Ishikawa (cell line): ENCODE results near the gene VAV3.

Experiments
- CREB1 ChIP-seq: IDR thresholded peaks from 2 replicates; pipeline ENCODE4 v1.6.1; 2012; ENCODE audit warnings: low read depth
- EGR1 ChIP-seq: IDR thresholded peaks from 2 replicates; pipeline ENCODE4 v1.6.1; 2012
- REST ChIP-seq: IDR thresholded peaks from 2 replicates; pipeline ENCODE4 v1.6.1; 2012; ENCODE audit warnings: low read depth, mild to moderate bottlenecking

GRCh38 chr1:107897438-107898345 lies 67.3 kb downstream of the VAV3 start:
- TF ChIP-seq REST (no peak), CREB1 (no peak), EGR1 (no peak)
